Activated gamma-delta T cell (primary cell): ENCODE measurements around the gene IQCN.
A peak's percentile ranks its signal among the peaks of the same experiment; 100 is the strongest.

ENCODE experiments used
- DNase-seq: peaks from one replicate; lab custom pipeline; 2025; lab: John Stamatoyannopoulos, UW
- total RNA-seq, 2 donors: gene quantifications; one replicate each; lab custom pipeline; 2026; lab: John Stamatoyannopoulos, UW

Gene IQCN
- 3.4 to 4.3 reads per million in 2 donors for total RNA-seq

GRCh38 chr19:18274219-18274780 lies at the start of gene IQCN:
IQCN (minus strand) TSS chr19:18274452; CDS start chr19:18269478, 4,974 bp downstream.
- DNase-seq: no peak

GRCh38 chr19:18322759-18323460 lies 48.7 kb upstream of the IQCN start, which contains the start of gene LSM4:
LSM4 (minus strand) TSS chr19:18323076; CDS start chr19:18323020, 56 bp downstream.
- peak; percentile 98 for DNase-seq

GRCh38 chr19:18322318-18322758 lies 48.1 kb upstream of the IQCN start:
- no peak for DNase-seq

- no peak for DNase-seq
Observed at GRCh38 chr19:18321734-18322102, 47.5 kb upstream of the IQCN start.

GRCh38 chr19:18320865-18321733 lies 46.8 kb upstream of the IQCN start:
- no peak for DNase-seq

GRCh38 chr19:18319591-18320135 lies 45.4 kb upstream of the IQCN start:
- no peak for DNase-seq

- DNase-seq: peak; percentile 37
Observed at GRCh38 chr19:18317961-18318800, 43.9 kb upstream of the IQCN start.

GRCh38 chr19:18313398-18313797 lies 39.1 kb upstream of the IQCN start:
- no peak for DNase-seq

- no peak for DNase-seq
Observed at GRCh38 chr19:18312092-18312534, 37.9 kb upstream of the IQCN start.

GRCh38 chr19:18311502-18312091 lies 37.3 kb upstream of the IQCN start:
- DNase-seq: no peak

GRCh38 chr19:18310966-18311365 lies 36.7 kb upstream of the IQCN start:
- no peak for DNase-seq

- no peak for DNase-seq
Observed at GRCh38 chr19:18310118-18310909, 36.1 kb upstream of the IQCN start.

- no peak for DNase-seq
Observed at GRCh38 chr19:18309525-18310064, 35.3 kb upstream of the IQCN start.

GRCh38 chr19:18308948-18309325 lies 34.7 kb upstream of the IQCN start:
- no peak for DNase-seq

GRCh38 chr19:18308051-18308947 lies 34.0 kb upstream of the IQCN start:
- DNase-seq: no peak

- DNase-seq: no peak
Observed at GRCh38 chr19:18307271-18307681, 33.0 kb upstream of the IQCN start.

GRCh38 chr19:18306888-18307260 lies 32.6 kb upstream of the IQCN start:
- no peak for DNase-seq

- no peak for DNase-seq
Observed at GRCh38 chr19:18306209-18306887, 32.1 kb upstream of the IQCN start.
